ENCODE data around the gene FOXR1.
A peak's percentile ranks its signal among the peaks of the same experiment; 100 is the strongest.

The FOXR1 gene

DNA sequence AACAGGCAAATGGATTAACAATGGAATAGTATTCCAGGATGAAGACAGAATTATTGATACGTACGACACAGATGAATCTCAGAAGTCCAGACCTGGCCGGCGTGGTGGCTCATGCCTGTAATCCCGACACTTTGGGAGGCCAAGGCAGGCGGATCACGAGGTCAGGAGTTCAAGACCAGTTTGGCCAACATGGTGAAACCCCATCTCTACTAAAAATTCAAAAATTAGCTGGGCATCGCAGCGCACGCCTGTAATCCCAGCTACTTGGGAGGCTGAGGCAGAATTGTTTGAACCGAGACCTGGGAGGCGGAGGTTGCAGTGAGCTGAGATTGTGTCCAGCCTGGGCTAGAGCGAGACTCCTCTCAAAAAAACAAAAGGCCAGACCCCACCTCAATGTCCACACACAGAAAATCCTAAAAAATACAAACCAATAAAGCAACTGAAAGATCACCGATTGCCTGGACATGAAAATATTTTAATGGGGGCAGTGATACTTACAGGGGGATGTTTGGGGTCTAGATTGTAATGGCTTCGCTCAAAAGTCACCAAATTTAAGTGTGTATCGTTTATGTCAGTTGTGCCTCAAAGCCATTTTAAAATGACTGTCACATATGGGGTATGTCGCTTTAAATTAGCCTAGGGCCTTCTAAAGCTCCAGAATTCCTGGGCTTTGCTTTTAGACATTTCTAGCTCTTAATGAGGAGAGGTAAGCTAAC, 42.8 kb downstream of the FOXR1 start:
- ChIA-PET POLR2A (interaction anchor here (0.6 to 2.9 kb wide), 7 partner anchors 10 to 359 kb away, joined by 3 to 15 read pairs (median 4); partner anchors contain the start of gene CENATAC), CTCF (interaction anchor here (0.5 to 1.8 kb wide), 5 partner anchors 12 to 105 kb away, joined by 3 to 6 read pairs (median 4); partner anchors contain the start of gene SLC37A4)
- Histone ChIP-seq H3K9me3 (ENCODE audit: control insufficient read depth, insufficient read depth, low read depth, low read length) (no peaks in the 10 kb centered on the region), H3K4me3 (ENCODE audit: low read depth, low read length) (no peak overlapping the region), H3K27ac (ENCODE audit: extremely low read depth, low read depth, low read length) (no peak overlapping the region), H3K36me3 (ENCODE audit: control insufficient read depth in 2 of 2, insufficient read depth in 1 of 2, low read length in 2 of 2) (peaks cover 12 to 75% of the 10 kb centered on the region in 2 experiments; a peak in 2 of 3 replicates), H3K4me1 (ENCODE audit: control insufficient read depth, insufficient read depth, low read length) (no peaks in the 10 kb centered on the region)
- TF ChIP-seq, protein P1, sequence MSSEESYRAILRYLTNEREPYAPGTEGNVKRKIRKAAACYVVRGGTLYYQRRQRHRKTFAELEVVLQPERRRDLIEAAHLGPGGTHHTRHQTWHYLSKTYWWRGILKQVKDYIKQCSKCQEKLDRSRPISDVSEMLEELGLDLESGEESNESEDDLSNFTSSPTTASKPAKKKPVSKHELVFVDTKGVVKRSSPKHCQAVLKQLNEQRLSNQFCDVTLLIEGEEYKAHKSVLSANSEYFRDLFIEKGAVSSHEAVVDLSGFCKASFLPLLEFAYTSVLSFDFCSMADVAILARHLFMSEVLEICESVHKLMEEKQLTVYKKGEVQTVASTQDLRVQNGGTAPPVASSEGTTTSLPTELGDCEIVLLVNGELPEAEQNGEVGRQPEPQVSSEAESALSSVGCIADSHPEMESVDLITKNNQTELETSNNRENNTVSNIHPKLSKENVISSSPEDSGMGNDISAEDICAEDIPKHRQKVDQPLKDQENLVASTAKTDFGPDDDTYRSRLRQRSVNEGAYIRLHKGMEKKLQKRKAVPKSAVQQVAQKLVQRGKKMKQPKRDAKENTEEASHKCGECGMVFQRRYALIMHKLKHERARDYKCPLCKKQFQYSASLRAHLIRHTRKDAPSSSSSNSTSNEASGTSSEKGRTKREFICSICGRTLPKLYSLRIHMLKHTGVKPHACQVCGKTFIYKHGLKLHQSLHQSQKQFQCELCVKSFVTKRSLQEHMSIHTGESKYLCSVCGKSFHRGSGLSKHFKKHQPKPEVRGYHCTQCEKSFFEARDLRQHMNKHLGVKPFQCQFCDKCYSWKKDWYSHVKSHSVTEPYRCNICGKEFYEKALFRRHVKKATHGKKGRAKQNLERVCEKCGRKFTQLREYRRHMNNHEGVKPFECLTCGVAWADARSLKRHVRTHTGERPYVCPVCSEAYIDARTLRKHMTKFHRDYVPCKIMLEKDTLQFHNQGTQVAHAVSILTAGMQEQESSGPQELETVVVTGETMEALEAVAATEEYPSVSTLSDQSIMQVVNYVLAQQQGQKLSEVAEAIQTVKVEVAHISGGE (tag by site-specific recombination; conservative IDR thresholded peaks at IDR 0.05; ENCODE audit: low read depth) = no peak
- no peak for TF ChIP-seq ZNF785 (tag by site-specific recombination; IDR thresholded peaks at IDR 0.05)
- no peak for TF ChIP-seq ZNF184 (tag by site-specific recombination; IDR thresholded peaks at IDR 0.05)
- 0 out of 2 replicates have a peak, but pooled peaks have one; percentile 26 for TF ChIP-seq ZNF600 (tag by site-specific recombination; IDR thresholded peaks at IDR 0.05)
- no peak for TF ChIP-seq ZNF335 (tag by site-specific recombination; conservative IDR thresholded peaks at IDR 0.05)
- TF ChIP-seq, protein P2, sequence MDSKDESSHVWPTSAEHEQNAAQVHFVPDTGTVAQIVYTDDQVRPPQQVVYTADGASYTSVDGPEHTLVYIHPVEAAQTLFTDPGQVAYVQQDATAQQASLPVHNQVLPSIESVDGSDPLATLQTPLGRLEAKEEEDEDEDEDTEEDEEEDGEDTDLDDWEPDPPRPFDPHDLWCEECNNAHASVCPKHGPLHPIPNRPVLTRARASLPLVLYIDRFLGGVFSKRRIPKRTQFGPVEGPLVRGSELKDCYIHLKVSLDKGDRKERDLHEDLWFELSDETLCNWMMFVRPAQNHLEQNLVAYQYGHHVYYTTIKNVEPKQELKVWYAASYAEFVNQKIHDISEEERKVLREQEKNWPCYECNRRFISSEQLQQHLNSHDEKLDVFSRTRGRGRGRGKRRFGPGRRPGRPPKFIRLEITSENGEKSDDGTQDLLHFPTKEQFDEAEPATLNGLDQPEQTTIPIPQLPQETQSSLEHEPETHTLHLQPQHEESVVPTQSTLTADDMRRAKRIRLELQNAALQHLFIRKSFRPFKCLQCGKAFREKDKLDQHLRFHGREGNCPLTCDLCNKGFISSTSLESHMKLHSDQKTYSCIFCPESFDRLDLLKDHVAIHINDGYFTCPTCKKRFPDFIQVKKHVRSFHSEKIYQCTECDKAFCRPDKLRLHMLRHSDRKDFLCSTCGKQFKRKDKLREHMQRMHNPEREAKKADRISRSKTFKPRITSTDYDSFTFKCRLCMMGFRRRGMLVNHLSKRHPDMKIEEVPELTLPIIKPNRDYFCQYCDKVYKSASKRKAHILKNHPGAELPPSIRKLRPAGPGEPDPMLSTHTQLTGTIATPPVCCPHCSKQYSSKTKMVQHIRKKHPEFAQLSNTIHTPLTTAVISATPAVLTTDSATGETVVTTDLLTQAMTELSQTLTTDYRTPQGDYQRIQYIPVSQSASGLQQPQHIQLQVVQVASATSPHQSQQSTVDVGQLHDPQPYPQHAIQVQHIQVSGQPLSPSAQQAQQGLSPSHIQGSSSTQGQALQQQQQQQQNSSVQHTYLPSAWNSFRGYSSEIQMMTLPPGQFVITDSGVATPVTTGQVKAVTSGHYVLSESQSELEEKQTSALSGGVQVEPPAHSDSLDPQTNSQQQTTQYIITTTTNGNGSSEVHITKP (tag by site-specific recombination; IDR thresholded peaks at IDR 0.05) = no peak

- Histone ChIP-seq H3K27ac (ENCODE audit: extremely low read depth, low read depth, low read length) (no peak overlapping the region), H3K36me3 (ENCODE audit: control insufficient read depth in 2 of 2, insufficient read depth in 1 of 2, low read length in 2 of 2) (peaks cover 12 to 71% of the 10 kb centered on the region in 2 experiments; a peak in 2 of 3 replicates)
Observed at GRCh38 chr11:119015054-119015611, 43.6 kb downstream of the FOXR1 start.

DNA sequence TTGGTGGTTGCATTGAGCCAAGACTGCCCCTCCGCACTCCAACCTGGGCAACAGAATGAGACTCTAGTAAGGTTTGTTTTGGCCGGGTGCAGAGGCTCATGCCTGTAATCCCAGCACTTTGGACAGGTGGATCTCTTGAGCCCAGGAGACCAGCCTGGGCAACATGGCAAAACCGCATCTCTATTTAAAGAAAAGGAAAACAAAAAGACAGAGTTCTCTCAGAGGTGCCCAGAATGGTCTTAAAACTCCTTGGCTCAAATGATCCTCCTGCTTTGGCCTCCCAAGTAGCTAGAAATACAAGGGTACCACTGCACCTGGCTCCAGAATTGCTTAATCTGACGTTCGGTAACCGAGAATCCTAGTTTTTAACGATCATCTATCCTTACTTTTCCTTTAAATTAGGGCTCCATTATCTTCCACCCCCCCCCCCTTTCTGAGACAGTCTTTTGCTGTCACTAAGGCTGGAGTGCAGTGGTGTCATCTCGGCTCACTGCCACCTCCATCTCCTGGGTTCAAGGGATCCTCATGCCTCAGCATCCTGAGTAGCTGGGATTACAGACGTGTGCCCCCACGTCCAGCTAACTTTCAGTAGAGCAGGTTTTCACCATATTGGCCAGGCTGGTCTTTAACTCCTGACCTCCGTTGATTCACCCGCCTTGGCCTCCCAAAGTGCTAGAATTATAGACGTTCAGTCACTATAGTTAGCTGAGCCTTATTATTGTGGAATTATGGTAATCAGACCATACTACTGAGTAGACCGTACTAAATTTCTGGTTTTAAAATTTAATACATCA, 44.9 kb downstream of the FOXR1 start:
- POLR2A ChIA-PET = interaction anchor here (0.7 to 2.9 kb wide), 10 partner anchors 9 to 327 kb away, joined by 3 to 15 read pairs (median 4); partner anchors contain the start of genes CENATAC and DPAGT1
- CTCF ChIA-PET = interaction anchor here (0.6 to 1.8 kb wide), 5 partner anchors 14 to 123 kb away, joined by 3 to 6 read pairs (median 4); partner anchors contain the start of gene SLC37A4
- H3K4me3 ChIP-seq (ENCODE audit: low read depth, low read length) = peak overlapping the region; percentile 10
- no peak overlapping the region for H3K27ac ChIP-seq (ENCODE audit: extremely low read depth, low read depth, low read length)
- H3K4me1 ChIP-seq (ENCODE audit: control insufficient read depth, insufficient read depth, low read length) = no peaks in the 10 kb centered on the region
- no peaks in the 10 kb centered on the region for H3K9me3 ChIP-seq (ENCODE audit: control insufficient read depth, insufficient read depth, low read depth, low read length)
- H3K36me3 ChIP-seq (ENCODE audit: control insufficient read depth in 2 of 2, insufficient read depth in 1 of 2, low read length in 2 of 2) = peaks cover 12 to 66% of the 10 kb centered on the region in 2 experiments; a peak in 2 of 3 replicates
- TF ChIP-seq YY2 (tag by site-specific recombination; IDR thresholded peaks at IDR 0.05) (no peak), IKZF3 (tag by site-specific recombination; IDR thresholded peaks at IDR 0.05) (no peak), ZNF530 (tag by site-specific recombination; IDR thresholded peaks at IDR 0.05; ENCODE audit: low read depth) (no peak), ZFP41 (tag by site-specific recombination; IDR thresholded peaks at IDR 0.05; ENCODE audit: borderline replicate concordance) (no peak), ZNF571 (tag by site-specific recombination; IDR thresholded peaks at IDR 0.05) (no peak), ZNF114 (tag by site-specific recombination; IDR thresholded peaks at IDR 0.05) (no peak)

More at GRCh38 chr11:119015054-119015611, 43.6 kb downstream of the FOXR1 start:
- CTCF ChIA-PET = interaction anchor here (1.1 to 1.8 kb wide), 3 partner anchors 13 to 58 kb away, joined by 3 to 6 read pairs (median 5); partner anchors contain the start of gene SLC37A4
- POLR2A ChIA-PET = interaction anchor here (0.7 to 2.9 kb wide), 5 partner anchors 11 to 358 kb away, joined by 3 to 15 read pairs (median 5); partner anchors contain the start of gene CENATAC
- Histone ChIP-seq H3K9me3 (ENCODE audit: control insufficient read depth, insufficient read depth, low read depth, low read length) (no peaks in the 10 kb centered on the region), H3K4me3 (ENCODE audit: low read depth, low read length) (no peak overlapping the region), H3K4me1 (ENCODE audit: control insufficient read depth, insufficient read depth, low read length) (no peaks in the 10 kb centered on the region)
- TF ChIP-seq ZBTB1 (tag by site-specific recombination; IDR thresholded peaks at IDR 0.05) (no peak), ZNF121 (tag by site-specific recombination; IDR thresholded peaks at IDR 0.05) (peak; percentile 72; the same call in 1 of the 2 replicates), ZNF510 (tag by site-specific recombination; IDR thresholded peaks at IDR 0.05; ENCODE audit: insufficient replicate concordance) (no peak)

Measured in HEK293 (cell line).